ENCODE measurements around the gene FAHD1. TPM values are rescaled to one million over a fixed set of nuclear protein-coding genes. Genes with fewer than 3 reads are reported as not detected.

The FAHD1 gene
- total and polyA plus RNA-seq, 2 donors, result 22.5 to 23.6 TPM

DNA sequence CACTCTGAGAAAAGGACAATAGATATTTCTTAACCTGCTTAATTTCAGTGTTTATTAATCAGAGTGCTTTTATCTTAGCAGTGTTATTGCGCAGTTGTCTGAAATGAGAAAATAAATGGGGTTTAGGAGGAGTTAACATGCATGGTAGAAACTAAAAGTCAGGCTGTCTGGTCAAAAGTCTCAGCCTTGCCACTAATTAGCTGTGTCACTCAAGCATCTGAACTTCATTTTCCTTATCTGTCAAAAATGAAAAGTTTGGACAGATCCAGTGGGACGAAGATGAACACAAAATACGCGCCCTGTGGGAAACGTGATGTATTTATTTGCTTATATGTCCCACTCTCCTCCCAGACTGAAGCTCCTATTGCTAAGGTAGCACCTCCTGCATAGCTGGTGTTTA, 51.2 kb downstream of the FAHD1 start:
- Histone ChIP-seq H3K27ac (ENCODE audit: low read depth in 1 of 2, low read length in 1 of 2) (no peak overlapping the region), H3K27me3 (ENCODE audit: control insufficient read depth in 2 of 2, insufficient read depth in 1 of 2, low read length in 1 of 2) (peaks cover 8 to 61% of the 10 kb centered on the region in 2 donors), H3K4me3 (ENCODE audit: low read length in 2 of 2) (no peak overlapping the region), H3K36me3 (ENCODE audit: control insufficient read depth in 2 of 2, insufficient read depth in 2 of 2, low read length in 1 of 2) (no peaks in the 10 kb centered on the region), H3K4me1 (ENCODE audit: control insufficient read depth in 2 of 2, insufficient read depth in 2 of 2, low read length in 2 of 2) (no peaks in the 10 kb centered on the region), H3K9me3 (ENCODE audit: control insufficient read depth in 2 of 2, insufficient read depth in 1 of 2, low read length in 1 of 2) (no peaks in the 10 kb centered on the region)
- 87% methylated on average over 5 of the region's 5 CpGs for WGBS
- DNase-seq (ENCODE audit: low read depth in 6 of 9, low spot score in 9 of 9), result no peak

Other genes with a start within 250 kb of the FAHD1 start
- 8.5 TPM for gene IFT140, start 215.1 kb upstream of the FAHD1 start, total RNA-seq
- 12.0 TPM for gene IFT140, start 215.1 kb upstream of the FAHD1 start, polyA plus RNA-seq
- 4.7 TPM for gene CRAMP1, start 214.8 kb upstream of the FAHD1 start, total RNA-seq
- 12.2 TPM for gene CRAMP1, start 214.8 kb upstream of the FAHD1 start, polyA plus RNA-seq
- 35.1 TPM for gene JPT2, start 148.9 kb upstream of the FAHD1 start, total RNA-seq
- gene JPT2, start 148.9 kb upstream of the FAHD1 start, polyA plus RNA-seq, result 31.4 TPM
- gene MAPK8IP3, start 121.0 kb upstream of the FAHD1 start, total RNA-seq, result 36.0 TPM
- 129 TPM for gene MAPK8IP3, start 121.0 kb upstream of the FAHD1 start, polyA plus RNA-seq
- gene NME3, start 55.7 kb upstream of the FAHD1 start, total RNA-seq, result 34.7 TPM
- 163 TPM for gene NME3, start 55.7 kb upstream of the FAHD1 start, polyA plus RNA-seq
- gene EME2, start 54.4 kb upstream of the FAHD1 start, total RNA-seq, result 6.1 TPM
- 13.1 TPM for gene EME2, start 54.4 kb upstream of the FAHD1 start, polyA plus RNA-seq
- 103 TPM for gene MRPS34, start 54.1 kb upstream of the FAHD1 start, total RNA-seq
- 101 TPM for gene MRPS34, start 54.1 kb upstream of the FAHD1 start, polyA plus RNA-seq
- gene SPSB3, start 44.6 kb upstream of the FAHD1 start, total RNA-seq, result 68.1 TPM
- 282 TPM for gene SPSB3, start 44.6 kb upstream of the FAHD1 start, polyA plus RNA-seq
- 73.9 TPM for gene NUBP2, start 44.2 kb upstream of the FAHD1 start, total RNA-seq
- gene NUBP2, start 44.2 kb upstream of the FAHD1 start, polyA plus RNA-seq, result 80.6 TPM
- gene IGFALS, start 33.5 kb upstream of the FAHD1 start, total RNA-seq, result 4.0 TPM
- 1.9 TPM for gene IGFALS, start 33.5 kb upstream of the FAHD1 start, polyA plus RNA-seq
- gene HAGH, start 381 bp upstream of the FAHD1 start, total RNA-seq, result 51.6 TPM
- 69.5 TPM for gene HAGH, start 381 bp upstream of the FAHD1 start, polyA plus RNA-seq
- gene MEIOB, start 45.0 kb downstream of the FAHD1 start, total RNA-seq, result 1.1 TPM
- gene MEIOB, start 45.0 kb downstream of the FAHD1 start, polyA plus RNA-seq, result 1.3 TPM
- 0.38 TPM for gene HS3ST6, start 91.2 kb downstream of the FAHD1 start, total RNA-seq
- gene HS3ST6, start 91.2 kb downstream of the FAHD1 start, polyA plus RNA-seq, result 1.3 TPM
- gene MSRB1, start 116.0 kb downstream of the FAHD1 start, total RNA-seq, result 10.7 TPM
- gene MSRB1, start 116.0 kb downstream of the FAHD1 start, polyA plus RNA-seq, result 44.2 TPM
- not detected for gene RPL3L, start 127.5 kb downstream of the FAHD1 start, total RNA-seq
- gene RPL3L, start 127.5 kb downstream of the FAHD1 start, polyA plus RNA-seq, result 0.66 TPM
- 103 TPM for gene NDUFB10, start 132.3 kb downstream of the FAHD1 start, total RNA-seq
- 129 TPM for gene NDUFB10, start 132.3 kb downstream of the FAHD1 start, polyA plus RNA-seq
- 2,266 TPM for gene RPS2, start 137.6 kb downstream of the FAHD1 start, total RNA-seq
- 2,485 TPM for gene RPS2, start 137.6 kb downstream of the FAHD1 start, polyA plus RNA-seq
- gene RNF151, start 139.7 kb downstream of the FAHD1 start, total RNA-seq, result not detected
- gene RNF151, start 139.7 kb downstream of the FAHD1 start, polyA plus RNA-seq, result 0.82 TPM
- gene TBL3, start 144.8 kb downstream of the FAHD1 start, total RNA-seq, result 28.4 TPM
- 52.3 TPM for gene TBL3, start 144.8 kb downstream of the FAHD1 start, polyA plus RNA-seq
- gene NOXO1, start 154.3 kb downstream of the FAHD1 start, total RNA-seq, result 2.2 TPM
- gene NOXO1, start 154.3 kb downstream of the FAHD1 start, polyA plus RNA-seq, result 5.7 TPM
- gene GFER, start 157.0 kb downstream of the FAHD1 start, total RNA-seq, result 16.1 TPM
- gene GFER, start 157.0 kb downstream of the FAHD1 start, polyA plus RNA-seq, result 28.0 TPM
- gene SYNGR3, start 162.8 kb downstream of the FAHD1 start, total RNA-seq, result 1.2 TPM
- gene SYNGR3, start 162.8 kb downstream of the FAHD1 start, polyA plus RNA-seq, result 2.7 TPM
- 5.7 TPM for gene ZNF598, start 182.6 kb downstream of the FAHD1 start, total RNA-seq
- gene ZNF598, start 182.6 kb downstream of the FAHD1 start, polyA plus RNA-seq, result 46.2 TPM
- 0.66 TPM for gene NPW, start 192.6 kb downstream of the FAHD1 start, total RNA-seq
- 1.2 TPM for gene NPW, start 192.6 kb downstream of the FAHD1 start, polyA plus RNA-seq
- 6.3 TPM for gene NHERF2, start 199.7 kb downstream of the FAHD1 start, total RNA-seq
- 23.4 TPM for gene NHERF2, start 199.7 kb downstream of the FAHD1 start, polyA plus RNA-seq
- gene NTHL1, start 220.6 kb downstream of the FAHD1 start, total RNA-seq, result 32.7 TPM
- gene NTHL1, start 220.6 kb downstream of the FAHD1 start, polyA plus RNA-seq, result 32.7 TPM
- 22.7 TPM for gene TSC2, start 220.8 kb downstream of the FAHD1 start, total RNA-seq
- gene TSC2, start 220.8 kb downstream of the FAHD1 start, polyA plus RNA-seq, result 61.8 TPM